AG09319 (cell line): ENCODE measurements around the gene RNPEPL1.

Experiments used
- DNase-seq: peaks from one replicate; pipeline ENCODE4 v3.0.0-alpha.2; 2010; ENCODE audit warnings: low read depth; ENCODE audit errors: extremely low read depth
- TF ChIP-seq, protein P1 (sequence below): IDR thresholded peaks from 2 replicates; pipeline ENCODE4 v1.5.1; 2011; ENCODE audit warnings: low read depth, mild to moderate bottlenecking, inconsistent platforms, low read length, moderate library complexity

RNPEPL1 gene

DNA sequence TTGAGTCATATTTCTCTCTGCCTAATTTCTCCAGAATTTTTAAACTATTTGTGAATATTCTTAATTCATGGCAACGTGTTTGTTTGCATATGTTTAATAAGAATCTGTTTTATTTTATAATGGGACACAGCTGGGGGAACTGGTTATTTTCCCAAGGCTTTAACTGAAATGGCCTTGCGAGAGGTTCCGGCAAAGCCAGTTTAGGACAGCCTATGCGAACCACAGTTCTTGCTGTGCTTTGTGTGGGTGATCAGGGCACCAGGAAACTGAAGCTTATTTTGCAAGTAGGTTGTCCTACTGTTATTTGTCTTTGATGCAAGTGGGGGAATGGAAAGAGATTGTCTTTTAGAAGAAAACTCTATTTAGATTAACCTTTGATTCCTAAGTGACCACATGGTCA, 17.0 kb upstream of the RNPEPL1 start:
- DNase-seq = no peak
- TF ChIP-seq, protein P1, sequence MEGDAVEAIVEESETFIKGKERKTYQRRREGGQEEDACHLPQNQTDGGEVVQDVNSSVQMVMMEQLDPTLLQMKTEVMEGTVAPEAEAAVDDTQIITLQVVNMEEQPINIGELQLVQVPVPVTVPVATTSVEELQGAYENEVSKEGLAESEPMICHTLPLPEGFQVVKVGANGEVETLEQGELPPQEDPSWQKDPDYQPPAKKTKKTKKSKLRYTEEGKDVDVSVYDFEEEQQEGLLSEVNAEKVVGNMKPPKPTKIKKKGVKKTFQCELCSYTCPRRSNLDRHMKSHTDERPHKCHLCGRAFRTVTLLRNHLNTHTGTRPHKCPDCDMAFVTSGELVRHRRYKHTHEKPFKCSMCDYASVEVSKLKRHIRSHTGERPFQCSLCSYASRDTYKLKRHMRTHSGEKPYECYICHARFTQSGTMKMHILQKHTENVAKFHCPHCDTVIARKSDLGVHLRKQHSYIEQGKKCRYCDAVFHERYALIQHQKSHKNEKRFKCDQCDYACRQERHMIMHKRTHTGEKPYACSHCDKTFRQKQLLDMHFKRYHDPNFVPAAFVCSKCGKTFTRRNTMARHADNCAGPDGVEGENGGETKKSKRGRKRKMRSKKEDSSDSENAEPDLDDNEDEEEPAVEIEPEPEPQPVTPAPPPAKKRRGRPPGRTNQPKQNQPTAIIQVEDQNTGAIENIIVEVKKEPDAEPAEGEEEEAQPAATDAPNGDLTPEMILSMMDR = no peak

DNA sequence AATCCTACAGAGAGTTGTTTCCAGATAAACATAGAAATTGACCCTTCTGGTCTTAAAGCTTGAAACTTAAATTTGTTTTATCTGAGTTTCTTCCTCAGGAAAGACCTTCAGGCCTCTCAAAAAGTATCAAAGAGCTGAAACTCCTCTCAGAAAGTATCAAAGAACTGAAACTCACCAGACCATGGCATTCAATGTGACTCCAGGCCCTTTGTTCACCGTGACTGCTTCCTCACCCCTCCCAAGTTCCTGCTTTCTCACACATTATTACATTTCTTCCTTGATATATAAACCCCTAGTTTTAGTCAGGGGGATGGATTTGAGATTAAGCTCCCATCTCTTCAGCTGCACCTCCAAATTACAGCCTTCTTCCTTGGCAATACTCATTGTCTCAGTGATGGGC, 16.5 kb upstream of the RNPEPL1 start:
- no peak for DNase-seq
- TF ChIP-seq, protein P1 = no peak

DNA sequence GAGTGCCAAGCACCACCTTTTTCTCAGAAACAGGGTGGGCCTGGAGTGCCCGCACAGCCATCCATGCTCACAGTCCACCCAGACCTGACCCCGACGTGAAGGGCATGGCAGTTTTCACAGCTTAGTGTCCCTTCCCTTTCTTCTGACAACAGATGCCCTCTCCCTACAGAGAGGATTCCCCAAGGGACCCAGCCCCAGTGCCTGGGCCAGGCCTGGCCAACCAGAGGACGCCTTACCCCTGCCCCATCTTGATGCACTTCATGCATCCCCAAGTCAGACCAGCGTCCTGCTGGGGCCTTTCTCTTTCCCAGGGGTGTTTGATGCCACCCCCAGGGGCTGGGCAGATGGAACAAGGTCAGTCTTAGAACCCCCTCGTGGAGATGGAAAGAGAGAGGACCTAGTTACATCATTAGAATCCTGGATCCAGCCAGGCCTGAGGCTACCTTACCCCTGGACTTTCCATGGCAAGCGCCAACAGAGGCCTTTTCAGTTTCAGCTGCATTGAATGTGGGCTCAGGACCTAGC, 14.3 kb upstream of the RNPEPL1 start:
- no peak for DNase-seq
- TF ChIP-seq, protein P1 = no peak

DNA sequence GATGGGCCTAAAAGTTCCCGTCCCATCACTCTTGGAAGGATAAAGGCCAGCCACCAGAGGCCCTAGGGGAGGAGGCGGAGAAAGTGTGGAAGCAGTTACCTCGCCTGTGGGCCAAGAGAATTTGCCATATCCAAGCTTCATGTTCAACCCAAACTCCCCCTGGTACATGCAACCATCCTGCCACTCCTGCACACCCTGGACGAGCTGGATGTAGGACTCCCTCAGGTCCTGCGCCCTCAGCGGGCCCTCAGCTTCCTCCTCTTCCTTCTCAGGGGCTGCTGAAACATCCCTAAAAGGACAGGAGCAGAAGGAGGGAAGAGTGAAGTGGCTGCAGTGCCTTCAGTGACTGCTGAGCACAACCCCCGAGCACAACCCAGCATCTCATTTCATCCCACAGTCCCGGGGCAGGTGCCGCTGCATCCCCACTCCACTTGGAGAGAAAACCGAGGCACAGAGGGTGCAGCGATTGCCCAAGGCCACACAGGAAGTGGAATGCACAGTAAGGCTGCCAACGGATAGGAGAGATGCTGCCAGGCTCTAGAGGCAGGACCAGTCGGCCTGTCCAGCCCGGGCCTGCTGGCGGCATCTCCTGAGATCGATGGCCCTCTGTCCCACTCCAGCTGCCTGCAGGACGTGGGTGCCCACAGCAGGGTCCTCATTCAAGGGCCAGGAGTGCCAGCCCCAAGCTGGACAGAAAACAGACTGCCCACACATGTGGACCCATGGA, 13.4 kb upstream of the RNPEPL1 start:
- DNase-seq = no peak
- TF ChIP-seq, protein P1 = no peak

DNA sequence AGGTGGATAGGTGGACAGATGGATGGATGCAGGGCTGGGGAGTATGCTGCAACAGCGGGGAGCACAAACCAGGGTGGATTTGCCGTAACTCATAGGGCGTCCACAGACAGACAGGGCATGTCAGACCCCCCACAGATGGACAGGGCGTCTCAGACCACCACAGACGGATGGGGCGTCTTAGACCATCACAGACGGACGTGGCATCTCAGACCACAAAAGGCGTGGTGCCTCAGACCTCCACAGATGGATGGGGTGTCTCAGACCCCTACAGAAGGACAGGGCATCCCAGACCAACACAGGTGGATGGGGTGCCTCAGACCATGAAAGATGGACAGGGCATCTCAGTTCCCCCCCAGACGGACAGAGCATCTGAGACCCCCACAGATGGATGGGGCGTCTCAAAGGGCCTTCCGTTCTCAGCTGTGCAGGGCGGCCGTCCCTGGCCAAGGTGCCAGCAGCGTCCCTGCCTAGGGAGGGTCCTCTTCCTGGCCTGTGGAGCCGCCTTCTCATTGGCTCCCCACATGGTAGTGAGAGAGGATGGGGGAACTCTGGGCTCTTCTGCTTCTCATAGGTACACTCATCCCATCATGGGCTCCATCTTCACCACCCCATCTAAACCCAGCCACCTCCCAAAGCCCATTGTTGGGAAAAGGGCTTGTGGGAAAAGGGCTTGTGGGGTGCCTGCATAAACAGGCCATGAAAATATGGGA, 12.6 kb upstream of the RNPEPL1 start:
- TF ChIP-seq, protein P1 = no peak
- no peak for DNase-seq

DNA sequence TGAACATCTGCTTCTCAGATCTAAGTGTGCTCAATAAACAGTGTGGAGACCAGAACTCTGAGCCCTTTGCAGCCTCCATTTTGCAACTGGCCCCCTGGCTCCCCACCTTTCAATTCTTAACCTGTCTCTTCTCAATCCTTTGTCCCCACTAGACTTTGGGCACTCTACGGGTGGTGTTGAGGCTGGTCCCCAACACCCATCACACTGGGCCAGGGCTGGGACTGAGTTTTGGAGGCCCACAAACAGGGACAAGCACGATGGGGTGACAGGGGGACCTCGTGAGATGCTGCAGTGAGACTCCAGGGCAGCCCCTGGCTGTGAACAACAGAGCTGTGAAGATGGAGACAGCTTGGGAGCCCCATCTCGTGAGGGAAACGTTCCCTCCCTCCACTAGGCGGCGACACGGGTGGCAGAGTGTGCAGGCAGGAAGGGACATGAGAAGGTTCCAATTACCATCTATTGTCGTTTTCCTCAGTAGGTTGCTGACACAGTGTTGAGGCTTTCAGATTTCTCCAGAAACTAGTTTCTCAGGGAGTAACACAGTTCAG, 11.7 kb upstream of the RNPEPL1 start:
- no peak for DNase-seq
- TF ChIP-seq, protein P1 = peak; percentile 56

DNA sequence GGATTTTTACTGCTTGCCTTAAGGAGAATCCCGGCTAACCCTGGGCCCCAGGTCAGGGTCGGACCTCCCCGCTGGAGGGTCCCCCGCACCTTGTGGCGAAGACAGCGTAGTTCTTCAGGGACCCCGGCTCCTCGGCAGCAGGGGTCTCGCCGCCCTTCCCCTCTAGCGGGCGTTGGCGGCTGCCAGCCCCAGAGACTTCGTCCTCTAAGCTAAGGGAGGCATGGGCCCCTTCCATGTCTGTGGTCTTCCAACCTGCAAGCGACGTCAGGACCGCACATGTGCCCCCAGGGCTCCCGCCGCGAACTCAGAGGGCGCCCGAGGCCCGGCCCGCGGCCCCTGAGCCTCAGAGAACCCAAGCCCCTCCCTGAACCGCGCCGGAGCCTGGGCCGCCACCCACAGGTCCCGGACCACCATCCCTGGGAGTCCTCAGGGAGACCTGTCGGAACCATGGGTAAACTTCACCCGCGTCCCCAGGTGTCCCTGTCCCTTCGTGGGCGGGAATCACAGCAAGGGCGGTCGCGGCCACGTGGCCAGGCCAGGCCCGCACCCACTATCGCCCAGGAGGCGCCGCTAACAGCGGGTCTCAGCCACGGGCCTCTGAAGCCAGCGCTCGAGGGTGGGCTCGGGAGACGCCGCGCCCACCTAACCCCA, 11.1 kb upstream of the RNPEPL1 start:
- DNase-seq = no peak
- TF ChIP-seq, protein P1 = no peak; the same call in 1 of the 2 replicates
